D341Med (cell line): ENCODE measurements around the gene POMC.
"Not testable (repeated sequence)": the region's sequence is repeated elsewhere in the genome, so short reads cannot be mapped to it uniquely, and the experiment has no call there.

Experiments used
- DNase-seq: peaks from one replicate; pipeline ENCODE4 v3.0.0; 2012; ENCODE audit warnings: low spot score

Gene POMC

DNA sequence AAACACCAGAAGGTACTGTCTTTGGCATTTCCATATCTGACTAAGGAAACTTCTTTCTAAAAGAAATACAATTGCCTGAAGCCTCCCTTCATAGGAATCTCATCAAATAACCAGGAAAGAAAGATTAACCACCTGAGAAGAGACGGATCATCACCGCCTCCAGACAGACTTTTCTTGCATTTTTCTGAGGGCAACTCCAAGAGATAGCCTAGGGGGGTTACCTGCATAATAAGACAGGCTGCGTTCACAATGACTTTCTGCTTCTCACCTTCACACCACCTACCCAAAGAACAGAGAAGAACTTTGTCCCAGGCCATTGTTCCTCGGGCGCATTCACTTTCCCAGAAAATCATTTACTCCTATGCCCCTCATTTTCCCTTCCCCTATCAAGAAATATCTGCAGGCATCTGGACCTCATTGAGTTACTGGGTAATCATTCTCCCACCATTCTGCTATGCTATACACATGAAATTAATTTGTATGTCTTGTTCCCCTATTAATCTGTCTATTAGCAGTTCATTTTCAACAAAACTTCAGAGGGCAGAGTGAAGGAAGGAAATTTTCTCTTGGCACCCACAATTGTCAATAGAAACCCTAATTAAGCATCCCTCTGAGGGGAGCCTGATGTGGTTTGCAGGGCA lies 8.3 kb upstream of the POMC start:
- no peak for DNase-seq

DNA sequence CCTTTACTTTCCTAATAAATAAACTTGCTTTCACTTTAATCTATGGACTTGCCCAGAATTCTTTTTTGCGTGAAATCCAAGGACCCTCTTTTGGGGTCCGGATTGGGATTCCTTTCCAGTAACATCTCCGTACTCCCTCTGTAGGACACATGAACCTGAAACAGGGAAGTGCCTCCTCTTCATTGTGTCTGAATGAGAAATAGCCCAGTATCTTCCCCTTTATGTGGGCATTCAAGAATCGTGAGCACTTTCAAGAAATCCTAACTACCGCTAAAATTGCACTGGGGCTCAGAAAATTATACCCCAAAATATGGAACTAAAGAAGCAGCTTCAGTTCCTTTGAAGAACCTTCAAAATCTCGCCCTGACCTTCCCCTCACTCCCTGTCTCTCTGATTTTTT lies 7.8 kb upstream of the POMC start:
- no peak for DNase-seq

GRCh38 chr2:25174192-25174861 lies 5.9 kb upstream of the POMC start:
- no peak for DNase-seq

GRCh38 chr2:25173719-25174118 lies 5.3 kb upstream of the POMC start:
- no peak for DNase-seq

DNA sequence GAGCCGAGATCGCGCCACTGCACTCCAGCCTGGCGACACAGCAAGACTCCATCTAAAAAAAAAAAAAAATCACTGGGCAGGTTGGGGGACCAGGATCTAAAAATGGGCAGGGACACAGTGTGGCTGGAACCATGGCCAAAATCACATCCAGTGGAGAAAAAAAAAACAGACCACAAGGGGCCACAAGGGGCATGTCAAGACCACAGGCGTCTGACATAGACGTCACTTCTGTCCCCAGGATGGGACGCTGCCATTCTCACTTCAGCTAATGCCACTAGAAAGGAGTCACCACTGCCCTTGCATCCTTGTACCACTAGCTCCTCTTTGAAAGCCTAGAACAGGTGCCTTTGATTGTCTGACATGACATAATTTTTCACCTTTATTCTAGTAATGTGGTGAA lies 2.5 kb upstream of the POMC start:
- no peak for DNase-seq

DNA sequence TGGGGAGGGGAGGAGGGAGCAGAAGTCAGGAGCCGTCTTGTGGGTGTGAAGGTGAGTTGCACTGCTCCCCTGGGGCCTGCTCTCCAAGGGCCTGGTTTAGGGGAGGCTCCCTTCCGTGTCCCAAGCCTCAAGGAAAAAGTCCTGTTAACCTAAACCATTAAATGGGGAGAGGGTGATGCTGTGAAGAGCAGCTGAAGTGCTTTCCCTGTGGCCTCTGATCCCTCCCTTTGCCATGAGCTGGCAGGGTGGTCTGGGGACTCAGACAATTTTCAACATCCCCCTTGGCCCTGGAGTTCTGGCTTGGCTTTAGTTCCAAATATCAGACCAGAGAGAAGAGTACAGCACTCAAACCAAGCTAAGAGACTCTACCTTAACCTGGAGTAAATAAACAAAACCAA lies 692 bp upstream of the POMC start:
- DNase-seq: no peak

GRCh38 chr2:25165992-25166875 lies 2.1 kb downstream of the POMC start:
- DNase-seq: peak; percentile 67

- no peak for DNase-seq
Observed at GRCh38 chr2:25164561-25164960, 3.8 kb downstream of the POMC start.

DNA sequence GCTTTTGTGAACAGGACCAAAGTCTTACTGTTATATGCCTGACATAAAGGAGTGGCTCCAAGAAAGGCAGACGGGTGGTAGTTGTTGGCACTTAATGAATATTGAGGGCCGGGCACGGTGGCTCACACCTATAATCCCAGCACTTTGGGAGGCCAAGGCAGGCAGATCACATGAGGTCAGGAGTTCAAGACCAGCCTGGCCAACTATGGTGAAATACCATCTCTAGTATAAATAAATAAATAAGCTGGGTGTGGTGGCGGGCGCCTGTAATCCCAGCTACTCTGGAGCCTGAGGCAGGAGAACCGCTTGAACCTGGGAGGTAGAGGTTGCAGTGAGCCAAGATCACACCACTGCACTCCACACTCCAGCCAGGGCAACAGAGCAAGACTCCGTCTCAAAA lies 6.3 kb downstream of the POMC start:
- DNase-seq: not testable (repeated sequence)

- no peak for DNase-seq
Observed at GRCh38 chr2:25161055-25161781, 7.2 kb downstream of the POMC start.

DNA sequence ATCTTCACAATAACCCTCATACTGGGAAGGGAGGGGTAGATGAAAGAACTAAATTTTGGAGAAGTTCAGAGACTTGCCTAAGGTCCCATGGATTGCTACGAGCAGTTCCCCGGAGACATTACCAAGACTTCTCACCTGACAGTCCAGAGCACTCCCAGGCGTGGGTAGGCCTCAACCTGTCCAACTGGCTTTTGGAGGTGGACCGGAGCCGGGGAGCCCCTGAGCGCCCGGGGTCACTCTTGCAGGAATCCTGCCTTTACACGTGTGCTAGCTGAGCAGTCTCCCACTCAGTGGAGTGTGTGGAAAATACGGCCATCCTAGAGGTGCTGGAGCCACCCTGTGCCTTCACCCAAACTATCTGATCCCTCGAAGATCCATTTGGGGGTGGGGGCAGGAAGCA lies 8.0 kb downstream of the POMC start:
- DNase-seq: no peak

DNA sequence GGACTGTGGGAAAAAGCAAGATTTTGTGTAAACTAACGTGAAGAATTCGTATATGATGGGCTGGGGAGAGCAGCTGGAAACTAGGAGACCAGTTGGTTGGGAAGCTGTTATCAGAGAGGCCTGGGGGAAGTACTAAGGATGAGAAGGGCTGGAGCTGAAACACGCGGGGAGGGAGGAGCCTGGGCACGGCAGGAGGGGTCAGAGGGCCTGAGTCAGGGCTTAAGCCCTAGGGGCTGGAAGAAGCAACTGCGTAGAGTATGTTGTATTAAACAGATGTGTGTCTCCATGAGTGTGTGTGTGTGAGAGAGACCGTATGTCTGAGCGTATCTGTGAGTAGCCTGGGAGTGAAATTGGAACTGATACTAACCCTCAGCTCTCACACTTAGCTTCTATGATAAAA lies 8.4 kb downstream of the POMC start:
- DNase-seq: no peak

- DNase-seq: no peak
Observed at GRCh38 chr2:25158096-25158852, 10.1 kb downstream of the POMC start.

DNA sequence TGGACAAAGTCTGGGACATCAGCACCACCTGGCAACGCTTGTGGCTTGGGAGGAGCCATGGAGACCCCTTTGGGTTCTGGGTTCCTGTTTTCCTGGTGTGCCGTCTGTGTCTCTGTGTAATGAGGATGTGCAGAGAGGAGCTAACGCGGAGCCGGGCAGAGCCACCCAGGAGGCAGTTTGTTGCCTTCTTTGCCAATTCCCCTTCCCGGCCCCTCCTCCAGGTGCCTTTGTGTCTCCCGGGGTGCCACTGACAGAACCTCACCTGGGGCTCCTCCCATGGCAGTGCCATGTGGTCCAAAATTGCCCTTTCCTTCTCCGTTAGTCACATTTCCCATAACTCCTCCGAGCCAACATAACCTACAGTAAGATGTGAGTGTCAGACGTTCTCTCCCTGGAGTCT lies 13.0 kb downstream of the POMC start:
- no peak for DNase-seq

- DNase-seq: no peak
Observed at GRCh38 chr2:25151718-25152117, 16.7 kb downstream of the POMC start.

DNA sequence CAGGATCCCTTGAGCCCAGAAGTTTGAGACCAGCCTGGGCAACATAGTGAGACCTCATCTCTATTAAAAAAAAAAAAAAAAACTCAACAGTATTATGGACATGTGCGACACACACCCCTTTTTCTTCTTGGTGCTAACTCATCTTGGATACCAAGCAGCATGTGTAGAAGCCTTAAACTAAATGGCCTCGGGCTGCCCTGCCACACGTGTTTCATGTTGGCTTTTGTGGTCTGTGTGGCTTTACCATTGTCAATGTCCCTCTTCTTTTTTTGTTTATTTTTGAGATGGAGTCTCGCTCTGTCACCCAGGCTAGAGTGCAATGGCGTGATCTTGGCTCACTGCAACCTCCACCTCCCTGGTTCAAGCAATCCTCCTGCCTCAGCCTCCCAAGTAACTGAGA lies 17.4 kb downstream of the POMC start:
- DNase-seq: not testable (repeated sequence)

- no peak for DNase-seq
Observed at GRCh38 chr2:25149646-25150045, 18.7 kb downstream of the POMC start.

DNA sequence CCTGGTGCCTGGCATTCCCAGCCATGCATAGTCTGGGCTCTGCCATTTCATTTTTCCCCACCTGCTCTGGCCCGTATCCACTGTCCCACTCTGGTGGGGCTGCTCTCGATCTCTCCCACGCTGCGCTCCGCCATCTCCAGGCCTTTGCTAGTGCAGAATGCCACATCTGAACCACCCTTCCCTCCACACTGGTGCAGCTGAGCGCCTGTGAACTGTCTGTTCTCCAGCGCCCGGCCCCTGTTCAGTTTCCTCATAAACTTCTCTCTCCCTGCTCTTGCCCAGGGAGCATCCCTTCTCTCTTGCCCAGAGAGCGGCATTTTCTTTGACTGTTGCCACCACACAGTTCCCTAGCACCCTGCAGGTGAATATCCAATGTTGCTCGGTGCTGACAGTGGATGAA lies 21.5 kb downstream of the POMC start:
- no peak for DNase-seq

GRCh38 chr2:25145803-25146202 lies 22.6 kb downstream of the POMC start:
- no peak for DNase-seq

GRCh38 chr2:25141120-25141519 lies 27.3 kb downstream of the POMC start:
- no peak for DNase-seq

DNA sequence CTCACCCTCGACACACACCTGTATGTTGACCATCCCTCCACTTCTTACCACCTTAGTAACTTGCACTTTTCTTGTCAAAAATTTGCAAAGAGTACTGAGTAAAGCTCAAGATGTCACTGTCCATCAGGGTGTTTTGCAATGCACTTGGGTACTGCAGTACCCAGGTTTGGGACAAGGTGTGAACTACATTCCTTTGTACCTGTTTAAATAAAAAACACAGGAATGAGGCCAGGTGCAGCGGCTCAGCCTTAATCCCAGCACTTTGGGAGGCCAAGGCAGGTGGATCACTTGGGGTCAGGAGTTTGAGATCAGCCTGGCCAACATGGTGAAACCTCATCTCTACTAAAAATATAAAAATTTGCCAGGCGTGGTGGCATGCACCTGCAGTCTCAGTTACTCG lies 27.8 kb downstream of the POMC start:
- not testable (repeated sequence) for DNase-seq

GRCh38 chr2:25132693-25133092 lies 35.7 kb downstream of the POMC start:
- DNase-seq: no peak
